HG03108 (cell line): ENCODE results near the gene LRRC47.

ENCODE experiments used
- ATAC-seq: cut with Tn5 transposase; IDR thresholded peaks from one replicate; pipeline ENCODE4 v1.9.1; 2021; ENCODE audit warnings: moderate library complexity; ENCODE audit not compliant: unreplicated experiment

The LRRC47 gene

DNA sequence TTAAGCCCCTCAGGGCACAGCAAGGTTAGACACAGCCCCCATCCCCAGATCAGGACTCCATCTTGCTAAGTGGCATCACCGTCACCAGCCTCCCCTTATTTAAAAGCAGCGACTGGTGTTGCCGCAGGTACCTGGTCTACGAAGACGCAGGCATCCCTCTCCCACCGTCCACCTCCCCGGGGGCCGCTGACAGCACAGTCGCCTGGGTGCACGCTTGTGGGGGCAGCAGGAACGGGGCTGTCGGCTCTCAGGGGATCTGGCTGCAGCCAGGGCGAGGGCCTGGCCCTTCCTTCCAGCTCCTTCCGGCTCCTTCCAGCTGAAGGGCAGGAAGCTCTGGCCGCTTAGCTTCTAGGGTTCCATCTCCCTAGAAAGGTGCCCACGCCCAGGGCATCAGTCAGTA lies 61.7 kb downstream of the LRRC47 start:
- no peak for ATAC-seq

DNA sequence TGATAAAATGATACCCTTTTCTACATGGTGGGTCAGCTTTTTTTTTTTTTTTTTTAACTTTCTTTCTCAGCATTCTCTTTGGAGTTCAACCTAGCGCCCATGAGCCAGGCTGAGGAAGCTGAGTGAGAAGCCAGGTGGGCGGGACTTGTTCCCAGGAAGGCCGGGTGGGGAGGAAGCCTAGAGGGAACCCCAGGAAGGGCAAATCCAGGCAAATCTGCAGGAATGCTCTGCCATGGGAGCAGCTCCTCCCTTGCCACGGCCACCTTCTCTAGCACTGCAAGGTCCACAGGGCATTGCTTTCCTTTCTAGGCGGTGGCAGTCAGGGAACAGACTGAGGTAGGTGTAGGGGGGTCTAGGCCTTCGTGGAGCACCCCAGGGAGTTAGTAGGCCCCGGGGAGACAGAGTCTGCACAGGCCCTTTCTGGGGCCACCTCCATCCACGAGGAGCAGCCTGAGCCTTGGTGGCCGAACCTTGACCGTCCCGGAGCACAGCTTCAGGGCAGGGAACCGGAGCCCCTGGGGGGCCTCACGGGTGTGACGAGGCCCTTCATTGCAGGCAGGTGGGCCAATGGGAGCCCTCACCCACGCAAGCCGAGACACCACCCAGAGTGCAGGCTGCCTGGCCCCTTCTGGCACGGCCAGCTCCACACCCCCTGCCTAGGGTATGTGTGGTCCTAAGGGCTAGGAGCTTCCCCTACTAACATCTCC lies 62.3 kb downstream of the LRRC47 start:
- no peak for ATAC-seq

- no peak for ATAC-seq
These were observed 63.0 kb downstream of the LRRC47 start for GRCh38 chr1:3733094-3733882.

GRCh38 chr1:3732434-3733093 lies 63.7 kb downstream of the LRRC47 start:
- ATAC-seq = no peak

- ATAC-seq = no peak
These were observed 64.5 kb downstream of the LRRC47 start for GRCh38 chr1:3731583-3732433.

GRCh38 chr1:3730543-3731247 lies 65.6 kb downstream of the LRRC47 start:
- ATAC-seq = no peak

- no peak for ATAC-seq
These were observed 66.4 kb downstream of the LRRC47 start for GRCh38 chr1:3729594-3730542.
